ENCODE results near the gene SUGT1.

Gene SUGT1

DNA sequence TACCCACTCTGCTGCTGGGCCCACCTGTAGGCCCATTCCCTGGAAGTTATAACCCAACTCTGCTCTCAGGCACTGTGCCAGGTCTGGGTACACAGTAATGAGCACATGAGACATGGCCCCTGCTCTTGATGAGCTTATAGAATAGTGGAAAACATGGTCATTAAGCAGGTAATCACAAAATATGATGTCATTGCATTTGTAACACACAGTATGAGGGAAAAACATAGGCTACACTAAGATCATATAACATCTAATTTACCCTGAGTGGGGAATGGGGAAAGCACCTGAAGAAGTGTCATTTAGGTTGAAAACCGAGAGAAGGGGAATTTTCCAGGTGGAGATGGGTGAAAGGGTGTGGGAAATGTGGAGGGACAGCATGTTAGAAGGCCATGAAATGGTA is 90.9 kb downstream of the SUGT1 start:
- no peak overlapping the region for H3K27ac ChIP-seq
- TF ChIP-seq, protein P1, sequence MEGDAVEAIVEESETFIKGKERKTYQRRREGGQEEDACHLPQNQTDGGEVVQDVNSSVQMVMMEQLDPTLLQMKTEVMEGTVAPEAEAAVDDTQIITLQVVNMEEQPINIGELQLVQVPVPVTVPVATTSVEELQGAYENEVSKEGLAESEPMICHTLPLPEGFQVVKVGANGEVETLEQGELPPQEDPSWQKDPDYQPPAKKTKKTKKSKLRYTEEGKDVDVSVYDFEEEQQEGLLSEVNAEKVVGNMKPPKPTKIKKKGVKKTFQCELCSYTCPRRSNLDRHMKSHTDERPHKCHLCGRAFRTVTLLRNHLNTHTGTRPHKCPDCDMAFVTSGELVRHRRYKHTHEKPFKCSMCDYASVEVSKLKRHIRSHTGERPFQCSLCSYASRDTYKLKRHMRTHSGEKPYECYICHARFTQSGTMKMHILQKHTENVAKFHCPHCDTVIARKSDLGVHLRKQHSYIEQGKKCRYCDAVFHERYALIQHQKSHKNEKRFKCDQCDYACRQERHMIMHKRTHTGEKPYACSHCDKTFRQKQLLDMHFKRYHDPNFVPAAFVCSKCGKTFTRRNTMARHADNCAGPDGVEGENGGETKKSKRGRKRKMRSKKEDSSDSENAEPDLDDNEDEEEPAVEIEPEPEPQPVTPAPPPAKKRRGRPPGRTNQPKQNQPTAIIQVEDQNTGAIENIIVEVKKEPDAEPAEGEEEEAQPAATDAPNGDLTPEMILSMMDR (conservative IDR thresholded peaks at IDR 0.05): no peak

DNA sequence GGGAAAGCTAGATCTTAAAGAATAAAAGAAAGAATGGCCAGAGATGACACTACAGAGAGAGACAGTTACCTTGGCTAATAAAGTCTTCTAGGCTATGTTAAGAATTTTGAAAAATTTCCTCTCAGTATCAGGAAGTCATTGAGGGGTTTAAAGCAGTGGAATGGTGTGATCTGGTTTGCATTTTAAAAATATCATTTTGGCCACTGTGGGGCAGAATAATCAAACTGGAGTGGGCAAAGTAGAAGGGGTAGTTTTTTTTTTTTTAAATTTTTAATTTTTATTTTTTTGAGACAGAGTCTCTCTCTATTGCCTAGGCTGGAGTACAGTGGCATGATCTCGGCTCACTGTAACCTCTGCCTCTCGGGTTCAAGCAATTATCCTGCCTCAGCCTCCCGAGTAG is 91.4 kb downstream of the SUGT1 start:
- TF ChIP-seq, protein P1 (conservative IDR thresholded peaks at IDR 0.05): peak; percentile 61

DNA sequence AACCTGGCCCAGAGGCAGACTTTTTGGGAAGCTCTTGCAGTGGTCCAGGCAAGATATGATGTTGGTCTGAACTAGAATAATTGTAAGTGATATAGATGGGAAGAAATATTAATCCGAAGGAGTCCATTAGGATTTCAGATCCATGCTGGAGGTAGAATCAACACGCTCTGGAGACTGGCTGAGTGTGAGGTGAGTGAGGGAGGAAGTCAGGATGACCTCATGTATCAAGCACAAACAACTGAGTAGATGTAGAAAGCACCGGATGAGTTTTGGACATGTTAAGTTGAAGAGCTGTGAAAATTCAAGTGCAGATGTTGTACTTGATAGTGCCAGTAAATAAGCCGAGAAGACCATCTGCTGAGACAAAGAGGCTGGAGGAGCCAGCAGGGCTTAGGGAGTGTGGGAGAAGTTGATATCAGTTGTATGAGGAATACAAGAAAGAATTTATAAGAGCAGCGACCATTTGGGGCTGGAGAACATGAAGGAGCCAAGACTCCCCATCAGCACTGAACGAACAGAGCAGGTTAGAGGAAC is 92.3 kb downstream of the SUGT1 start:
- no peak overlapping the region for H3K27ac ChIP-seq
- TF ChIP-seq, protein P1 (conservative IDR thresholded peaks at IDR 0.05): no peak

More for the DNA sequence above, 91.4 kb downstream of the SUGT1 start:
- H3K27ac ChIP-seq: no peak overlapping the region

DNA sequence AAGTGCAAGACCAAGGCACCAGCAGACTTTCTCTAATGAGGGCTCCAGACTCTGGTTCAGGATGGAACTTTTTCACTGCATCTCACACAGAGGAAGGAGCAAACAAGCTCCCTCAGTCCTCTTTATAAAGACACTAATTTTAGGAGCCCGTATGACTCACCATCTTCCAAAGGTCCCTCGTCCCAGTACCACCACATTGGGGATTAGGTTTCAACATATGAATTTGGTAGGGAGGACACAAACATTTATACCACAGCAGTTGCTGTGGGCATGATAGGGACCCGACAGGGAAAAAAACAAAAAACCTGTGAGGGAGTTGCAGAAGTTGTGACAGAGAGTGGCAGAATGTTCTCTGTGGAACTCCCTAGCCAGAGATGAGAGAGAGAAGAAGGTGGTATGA is 93.5 kb downstream of the SUGT1 start:
- TF ChIP-seq, protein P1 (conservative IDR thresholded peaks at IDR 0.05): no peak

DNA sequence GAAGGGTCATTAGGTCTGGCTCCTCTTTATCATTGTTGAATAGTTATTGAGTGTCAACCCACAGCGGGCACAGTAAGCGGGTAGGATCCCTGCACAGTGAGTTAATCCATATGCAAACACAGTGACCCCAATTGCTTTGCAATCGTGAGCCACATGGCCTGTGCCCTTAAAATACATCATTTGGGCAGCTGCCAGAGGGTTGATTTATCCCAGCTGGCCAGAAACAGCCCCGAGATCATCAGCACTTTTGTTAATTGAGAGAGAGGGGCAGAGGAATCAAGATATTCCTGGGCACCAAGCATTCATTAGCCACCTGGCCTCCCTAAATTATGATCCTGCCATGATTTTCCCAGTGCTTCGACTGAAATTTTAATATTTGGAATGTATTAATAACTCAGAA is 96.8 kb downstream of the SUGT1 start:
- no peak overlapping the region for H3K27ac ChIP-seq

More for the DNA sequence above, 93.5 kb downstream of the SUGT1 start:
- H3K27ac ChIP-seq: no peak overlapping the region

More for the DNA sequence above, 96.8 kb downstream of the SUGT1 start:
- TF ChIP-seq, protein P1 (conservative IDR thresholded peaks at IDR 0.05): no peak
